DMS153 treated with DMSO at 0.1 percent for 48 hours (cell line): ENCODE results near the gene CAMTA1.

ENCODE experiments used
- DNase-seq: peaks from one replicate; lab custom pipeline; 2025; ENCODE audit not compliant: unreplicated experiment; lab: John Stamatoyannopoulos, UW

CAMTA1 gene

DNA sequence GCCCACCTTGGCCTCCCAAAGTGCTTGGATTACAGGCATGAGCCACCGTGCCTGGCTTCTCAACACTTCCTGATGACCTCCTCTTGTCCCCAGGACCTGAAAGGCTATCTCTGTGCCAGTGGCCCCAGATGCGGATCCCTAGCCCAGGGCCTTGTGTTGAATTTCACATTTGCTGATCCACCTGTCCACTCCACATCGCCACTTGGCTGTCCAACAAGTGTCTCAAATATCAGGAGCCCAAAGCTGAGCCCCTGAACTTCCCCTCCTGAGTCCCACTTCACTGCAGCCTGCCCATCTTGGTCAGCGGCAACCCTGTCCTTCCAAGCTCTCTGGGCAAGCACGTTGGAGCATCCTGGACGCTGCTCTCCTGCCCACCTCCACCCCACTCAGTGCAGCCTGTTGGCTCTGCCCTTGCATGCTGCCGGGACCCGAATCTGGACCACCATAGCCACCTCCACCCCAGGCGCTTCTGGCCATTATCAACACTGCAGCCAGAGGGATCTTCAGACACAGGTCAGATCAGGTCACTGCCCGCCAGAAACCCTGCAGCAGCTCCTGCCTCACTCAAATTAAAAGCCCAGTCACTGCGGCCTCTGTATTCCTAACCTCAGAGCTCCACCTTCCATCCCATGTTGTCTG is 633.3 kb downstream of the CAMTA1 start:
- DNase-seq: no peak

DNA sequence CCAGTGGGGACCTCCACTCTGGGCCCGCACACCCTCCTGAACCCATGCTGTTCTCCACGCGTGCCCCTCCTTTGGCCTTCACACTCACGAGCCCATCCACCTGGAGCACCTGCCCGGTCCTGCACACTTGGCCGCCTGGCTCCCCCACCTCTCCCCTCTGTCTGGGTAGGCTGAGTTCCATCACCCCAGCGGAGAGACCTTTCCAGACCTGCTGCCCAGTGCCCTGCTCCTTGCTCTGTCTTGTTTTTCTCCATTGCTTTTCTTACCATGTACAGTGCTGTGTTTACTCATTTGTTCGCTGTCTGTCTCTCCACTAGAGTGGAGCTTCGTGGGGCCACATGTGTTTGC is 634.8 kb downstream of the CAMTA1 start:
- no peak for DNase-seq

DNA sequence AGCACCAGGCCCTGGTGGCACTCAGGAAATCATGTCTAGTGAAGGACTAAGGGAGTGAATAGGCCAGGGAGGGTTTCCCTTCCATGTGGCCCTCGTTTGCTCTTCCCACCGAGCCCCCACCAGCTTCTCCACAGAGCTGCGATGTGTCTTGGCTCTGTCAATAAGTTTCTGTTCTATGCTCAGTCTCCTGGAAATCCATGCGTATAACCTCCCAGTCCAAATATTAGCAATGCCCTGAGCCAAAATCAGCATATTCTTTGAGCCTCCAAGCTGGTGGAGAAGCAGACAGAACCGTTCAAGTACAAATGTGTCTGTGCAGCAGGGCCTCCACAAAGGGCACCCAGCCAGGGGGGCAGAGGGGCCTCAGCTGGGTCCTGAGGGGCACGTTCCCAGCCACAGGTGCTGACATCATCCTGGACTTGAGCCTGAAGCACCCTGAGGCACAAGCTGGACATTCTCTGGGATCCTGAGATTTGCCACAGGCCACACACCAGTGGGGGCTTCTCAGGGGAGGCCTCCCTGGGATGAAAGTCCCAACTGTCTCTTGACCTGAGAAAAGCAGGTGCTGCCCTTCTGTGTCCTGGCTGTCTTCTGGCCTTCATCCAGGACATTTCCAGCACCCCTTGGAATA is 635.3 kb downstream of the CAMTA1 start:
- no peak for DNase-seq

DNA sequence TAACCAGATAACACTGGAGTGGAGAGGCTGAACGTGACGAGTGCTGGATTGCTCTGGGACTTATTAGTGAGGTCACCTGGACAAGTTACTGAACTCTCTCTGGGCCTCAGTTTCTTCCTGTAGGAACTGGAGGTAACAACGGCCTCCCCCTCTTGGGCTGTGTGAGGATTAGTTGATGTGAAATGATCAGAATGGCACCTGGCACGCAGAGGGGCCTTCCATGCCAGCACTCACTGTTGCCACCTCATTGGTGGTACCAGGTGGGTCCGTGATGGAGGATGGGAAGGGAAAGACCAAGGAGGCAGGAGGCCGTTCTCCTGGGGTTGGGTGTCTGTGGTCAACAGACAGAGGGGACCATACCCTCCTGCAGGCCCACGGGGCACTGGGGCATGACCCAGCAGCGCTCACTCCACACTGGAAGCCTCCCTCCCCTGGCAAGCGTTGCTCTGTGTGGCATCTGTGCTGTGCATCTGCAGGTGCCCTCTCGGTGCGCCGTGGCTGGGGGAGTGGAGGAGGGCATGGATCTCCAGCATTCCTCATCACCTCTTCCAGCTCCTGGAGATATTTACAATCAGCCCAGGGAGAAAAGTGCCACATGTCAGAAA is 636.3 kb downstream of the CAMTA1 start:
- no peak for DNase-seq

DNA sequence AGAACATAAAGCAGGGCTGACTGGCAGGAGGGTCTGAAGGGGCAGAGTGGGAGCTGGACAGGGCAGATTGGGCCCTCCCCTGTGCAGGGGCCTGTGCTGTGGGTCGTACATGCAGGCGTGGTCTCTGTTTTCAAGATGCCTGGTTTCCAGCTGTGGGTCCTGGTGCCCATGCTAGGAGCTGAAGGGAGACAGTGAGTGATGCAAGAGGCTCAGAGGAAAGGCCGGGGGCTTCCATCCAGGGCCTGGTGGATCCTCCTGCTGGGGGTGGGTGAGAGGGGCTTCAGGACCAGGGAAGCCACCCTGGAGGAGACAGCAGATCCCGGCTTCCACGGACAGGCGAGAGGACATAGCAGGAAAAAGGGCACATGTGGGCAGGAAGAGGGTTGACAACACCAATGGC is 636.8 kb downstream of the CAMTA1 start:
- DNase-seq: no peak

DNA sequence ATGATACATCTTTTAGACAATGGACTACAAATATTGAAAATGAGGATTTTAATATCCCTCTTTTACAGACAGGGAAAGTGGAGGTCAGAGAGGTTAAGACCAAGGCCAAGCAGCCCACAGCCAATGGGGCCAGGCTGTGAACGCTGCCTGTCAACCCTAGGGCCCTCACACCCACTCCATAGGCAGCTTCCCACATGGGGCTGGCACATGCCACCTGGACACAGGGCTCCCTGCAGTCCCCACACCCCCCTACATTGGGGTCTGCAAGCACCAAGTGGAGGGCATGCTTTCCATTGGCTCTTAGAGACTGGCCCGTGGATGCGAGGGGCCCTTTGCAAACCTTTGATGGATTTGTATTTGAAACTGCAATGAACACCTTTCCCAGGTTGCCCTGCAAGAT is 637.3 kb downstream of the CAMTA1 start:
- DNase-seq: no peak

DNA sequence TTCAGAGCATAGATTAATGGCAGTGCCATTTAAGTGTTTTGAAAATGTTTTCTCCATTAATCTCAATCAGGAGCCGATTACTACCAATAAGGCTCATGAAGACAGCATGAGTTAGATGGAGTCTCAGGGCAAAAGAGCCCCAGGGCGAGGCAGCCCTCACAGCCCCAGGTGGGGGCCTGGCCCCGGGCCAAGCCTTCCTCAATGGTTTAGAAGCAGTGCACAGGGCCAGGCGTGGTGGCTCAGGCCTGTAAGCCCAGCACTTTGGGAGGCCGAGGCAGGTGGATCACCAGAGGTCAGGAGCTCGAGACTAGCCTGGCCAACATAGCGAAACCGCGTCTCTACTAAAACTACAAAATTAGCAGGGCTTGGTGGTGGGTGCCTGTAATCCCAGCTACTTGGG is 637.7 kb downstream of the CAMTA1 start:
- DNase-seq: no peak

DNA sequence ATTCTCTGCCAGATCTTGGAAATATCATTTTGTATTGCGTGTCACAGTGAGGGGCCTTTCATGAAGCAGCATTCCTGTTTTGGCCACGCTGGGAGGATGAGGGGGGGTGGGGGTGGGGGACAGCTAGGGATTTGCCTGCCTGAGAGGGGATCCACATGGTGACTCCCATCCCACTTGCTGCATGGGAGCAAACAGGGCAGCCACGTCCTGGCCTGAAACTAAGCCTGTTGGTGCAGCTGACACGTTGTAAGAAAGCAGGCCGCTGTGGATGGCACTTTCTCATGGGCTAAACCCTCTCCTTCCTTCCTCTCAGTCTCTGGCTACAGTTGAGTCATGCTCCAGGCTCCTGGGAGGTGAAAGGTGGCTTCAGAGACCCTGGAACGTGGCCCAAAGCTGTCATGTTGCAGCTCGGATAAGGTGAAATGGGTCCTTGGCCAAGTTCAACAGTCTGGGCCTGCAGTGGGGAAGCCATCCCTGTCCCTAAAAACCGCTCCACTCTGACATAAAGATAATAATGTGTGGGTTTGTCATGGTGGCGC is 639.2 kb downstream of the CAMTA1 start:
- no peak for DNase-seq

DNA sequence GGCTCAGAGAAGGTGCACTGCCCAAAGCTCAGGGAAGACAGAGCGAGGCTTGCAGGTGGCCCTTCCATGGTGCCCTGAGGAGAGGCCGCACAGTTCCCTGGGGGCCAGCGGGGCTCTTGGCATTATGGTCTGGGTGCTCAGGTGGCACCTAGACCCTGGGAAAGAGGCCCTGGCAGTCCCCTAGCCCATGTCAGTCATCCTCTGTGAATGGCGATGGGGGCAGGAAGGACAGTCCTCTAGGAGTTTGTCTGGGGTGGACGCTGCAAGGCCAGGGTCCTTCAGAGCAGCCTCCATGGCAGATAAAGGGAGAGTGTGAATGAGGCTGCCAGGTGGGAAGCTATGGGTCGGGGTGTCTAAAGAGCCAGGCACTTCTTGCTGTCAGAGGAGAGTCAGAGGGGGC is 640.0 kb downstream of the CAMTA1 start:
- DNase-seq: no peak

DNA sequence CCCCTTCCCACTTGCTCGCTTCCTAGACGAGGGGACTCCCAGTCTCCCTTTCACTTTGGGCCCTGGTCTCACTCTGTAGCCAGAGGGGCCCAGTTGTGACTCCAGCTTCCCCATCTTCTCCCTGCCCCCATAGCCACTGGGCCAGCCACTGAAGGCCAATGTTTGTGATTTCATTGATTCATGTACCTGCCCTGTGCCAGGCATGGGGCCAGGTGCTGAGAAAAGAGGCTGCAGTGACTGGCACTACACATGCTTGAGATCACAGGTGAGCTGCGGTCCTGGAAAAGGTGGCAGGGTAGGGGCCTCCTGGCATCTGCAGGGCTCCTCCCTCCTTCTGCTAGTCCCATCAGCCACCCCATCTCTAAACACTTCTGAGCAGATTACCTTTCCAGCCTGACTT is 640.5 kb downstream of the CAMTA1 start:
- no peak for DNase-seq

DNA sequence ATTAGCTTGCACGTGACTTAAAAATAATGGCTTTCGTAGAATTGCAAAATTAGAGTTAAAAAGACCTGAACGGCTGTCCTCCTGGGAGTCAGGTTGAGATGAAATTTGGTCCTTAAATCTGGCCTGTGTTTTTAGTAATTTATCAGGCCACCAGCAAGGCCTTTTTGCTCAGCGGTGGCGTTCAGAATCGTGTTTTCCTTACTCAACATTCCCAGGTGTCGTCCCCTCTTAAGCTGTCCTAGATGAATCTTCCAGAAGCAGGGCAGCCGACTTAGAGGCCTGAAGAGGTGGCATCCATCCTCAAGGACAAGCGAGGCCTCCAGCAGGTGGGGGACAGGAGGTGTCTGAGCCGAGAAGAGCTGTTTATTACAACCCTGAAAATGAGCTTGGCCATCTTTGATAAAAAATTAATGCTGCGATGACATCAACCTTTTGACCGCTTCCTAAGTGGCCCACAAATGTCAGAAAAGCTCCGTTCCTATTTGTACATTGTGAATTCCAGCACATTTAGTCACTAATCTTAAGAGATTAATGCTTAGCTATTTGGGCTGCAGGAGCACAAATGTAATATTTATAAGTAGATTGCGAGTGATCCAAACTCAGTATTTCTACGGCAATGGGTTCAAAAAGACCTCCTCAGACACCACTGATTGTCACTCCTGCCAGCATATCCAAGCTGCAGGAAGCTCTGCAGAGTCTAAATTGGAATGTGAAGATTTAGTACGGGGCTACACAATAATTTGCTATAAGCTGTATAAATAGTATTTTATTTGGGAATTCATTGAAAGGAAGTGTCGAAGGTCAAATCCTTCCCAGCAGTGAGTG is 641.7 kb downstream of the CAMTA1 start:
- DNase-seq: no peak

DNA sequence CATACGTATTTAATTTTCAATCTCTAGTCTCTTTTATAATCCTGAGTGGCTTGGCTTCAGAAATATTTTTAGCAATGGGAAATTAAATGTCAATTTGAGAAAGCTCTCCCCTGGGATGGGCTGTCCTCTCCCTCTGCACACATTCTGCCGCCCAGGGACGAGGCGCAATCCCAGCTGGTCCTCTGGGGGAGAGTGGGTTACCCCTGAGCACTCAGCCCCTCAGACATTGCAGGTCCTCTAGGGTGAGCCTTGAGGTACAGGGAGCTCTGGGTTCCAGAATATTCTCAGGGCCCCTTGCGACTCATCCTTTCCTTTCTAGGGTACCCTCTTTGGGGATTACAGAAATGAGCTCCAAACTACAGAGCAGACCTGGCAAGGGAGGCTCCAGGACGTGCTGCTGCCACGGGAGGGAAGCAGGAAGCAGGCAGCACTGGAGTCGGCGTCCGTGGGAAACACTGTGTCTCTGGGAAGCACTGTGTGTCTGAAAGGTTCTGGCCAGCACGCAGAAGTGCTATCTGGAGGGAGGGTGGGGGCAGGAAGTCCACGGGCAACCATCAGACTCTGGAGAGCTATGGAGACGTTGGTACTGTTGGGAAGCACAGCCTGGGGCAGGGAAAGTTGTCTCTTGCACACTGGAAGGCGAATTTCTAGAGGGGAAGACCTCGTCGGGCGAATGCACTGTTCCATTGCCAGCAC is 642.5 kb downstream of the CAMTA1 start:
- DNase-seq: no peak

DNA sequence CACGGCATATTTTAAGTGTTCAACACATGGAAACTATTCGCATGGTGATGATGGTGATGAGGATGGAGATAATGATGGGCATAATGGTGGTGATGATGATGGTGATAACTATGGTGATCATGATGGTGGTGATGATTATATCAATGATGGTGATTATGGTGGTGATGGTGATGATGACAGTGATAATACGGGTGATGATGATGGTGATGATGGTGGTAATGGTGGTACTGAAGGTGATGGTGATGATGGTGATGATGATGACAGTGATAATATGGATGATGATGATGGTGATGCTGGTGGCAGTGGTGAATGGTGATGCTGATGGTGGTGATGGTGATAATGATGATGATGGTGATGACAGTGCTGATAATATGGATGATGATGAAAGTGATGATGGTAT is 644.0 kb downstream of the CAMTA1 start:
- no peak for DNase-seq

DNA sequence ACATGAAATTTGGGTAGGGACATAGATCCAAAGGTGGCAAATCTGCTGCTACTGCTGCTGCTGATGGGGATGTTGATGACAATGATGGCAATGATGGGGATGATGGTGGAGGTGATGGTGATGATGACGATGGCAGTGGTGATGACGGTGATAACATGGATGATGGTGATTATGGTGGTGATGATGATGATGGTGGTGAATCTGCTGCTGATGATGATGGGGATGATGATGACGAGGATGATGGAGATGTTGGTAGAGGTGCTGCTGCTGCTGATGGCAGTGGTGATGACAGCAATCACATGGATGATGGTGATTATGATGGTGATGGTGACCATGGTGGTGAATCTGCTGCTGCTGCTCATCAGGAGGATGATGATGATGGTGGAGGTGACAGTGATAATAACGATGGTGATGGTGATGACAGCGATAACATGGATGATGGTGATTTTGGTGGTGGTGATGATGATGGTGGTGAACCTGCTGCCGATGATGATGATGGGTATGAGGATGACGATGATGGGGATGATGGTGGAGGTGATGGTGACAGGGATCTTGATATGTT is 644.9 kb downstream of the CAMTA1 start:
- DNase-seq: no peak

DNA sequence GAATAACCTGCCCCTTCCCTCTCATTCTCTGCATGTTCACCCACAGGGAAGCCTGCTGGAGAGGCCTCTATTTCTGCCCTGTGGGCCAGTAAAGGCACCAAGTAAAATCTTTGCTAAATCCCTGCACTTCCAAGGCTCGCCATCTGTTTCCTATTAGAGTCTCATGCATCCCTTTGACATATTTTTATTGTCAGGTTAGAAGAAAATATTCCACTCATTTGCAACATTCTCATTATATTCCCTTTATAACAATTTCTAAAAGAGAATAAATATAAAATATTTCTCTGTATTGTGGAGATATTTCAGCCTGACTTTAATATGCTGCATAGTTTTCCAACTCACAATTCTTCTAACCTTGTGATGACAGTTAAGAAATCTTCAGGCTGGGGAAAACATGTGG is 645.4 kb downstream of the CAMTA1 start:
- DNase-seq: no peak

DNA sequence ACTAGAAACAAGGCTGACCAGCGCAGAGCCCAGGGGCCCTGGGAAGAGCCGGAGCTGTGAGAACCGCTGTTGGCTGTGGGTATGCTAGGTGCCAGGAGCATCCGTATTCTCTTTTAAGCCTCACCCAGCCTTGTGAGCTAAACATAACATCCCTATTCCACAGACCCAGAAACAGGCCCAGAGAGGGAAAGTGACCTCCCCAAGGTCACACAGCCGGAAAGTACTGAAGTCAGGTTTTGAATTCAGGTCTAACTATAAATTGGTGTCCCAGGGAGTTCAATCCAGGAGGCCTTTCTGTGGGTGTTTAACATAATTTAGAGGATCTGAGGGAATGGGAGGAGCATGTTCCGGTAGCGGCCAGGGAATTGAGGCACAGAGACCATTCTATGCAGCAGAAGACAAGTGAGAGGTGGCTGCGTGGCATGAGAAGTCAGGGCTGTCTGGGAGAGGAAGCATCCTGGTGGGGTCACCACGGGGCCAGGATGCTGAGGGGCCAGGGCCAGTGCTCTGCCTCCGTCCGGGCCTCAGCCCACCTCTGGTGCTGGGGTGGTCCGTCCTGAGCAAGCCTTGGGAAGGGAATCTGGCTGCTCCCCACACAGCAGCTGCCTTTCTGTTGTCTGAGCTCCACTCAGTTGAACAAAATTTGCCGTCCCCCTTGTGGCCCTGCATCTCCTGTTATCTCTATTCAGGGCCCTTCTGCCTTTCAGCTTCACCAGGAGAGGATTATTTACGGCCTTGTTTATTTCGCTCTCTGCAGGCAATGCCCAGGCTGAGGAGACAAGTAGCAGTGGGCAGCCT is 647.0 kb downstream of the CAMTA1 start:
- DNase-seq: no peak

DNA sequence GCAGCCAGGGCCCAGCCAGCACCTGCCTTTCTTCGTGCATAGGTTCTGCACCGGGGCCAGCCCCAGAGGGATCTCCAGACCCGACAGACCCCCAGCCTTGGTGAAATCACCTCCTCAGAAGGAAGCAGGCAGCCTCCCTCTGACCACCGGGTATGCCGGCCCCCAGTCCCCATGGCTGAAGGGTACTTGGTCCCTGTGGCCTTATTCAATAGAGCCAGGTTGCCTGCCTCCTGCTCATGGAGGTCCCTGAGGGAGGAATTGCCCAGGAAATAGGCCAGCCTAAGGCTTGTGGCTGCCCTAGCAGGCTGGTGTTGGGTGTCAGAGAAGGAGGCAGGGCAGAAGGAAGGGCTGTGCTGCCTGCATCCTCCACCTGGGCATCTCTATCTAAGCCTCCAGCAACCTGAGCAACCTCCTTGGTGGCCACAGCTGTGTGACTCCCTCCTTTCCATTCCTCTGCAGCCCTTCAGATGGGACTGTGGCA is 647.7 kb downstream of the CAMTA1 start:
- no peak for DNase-seq

DNA sequence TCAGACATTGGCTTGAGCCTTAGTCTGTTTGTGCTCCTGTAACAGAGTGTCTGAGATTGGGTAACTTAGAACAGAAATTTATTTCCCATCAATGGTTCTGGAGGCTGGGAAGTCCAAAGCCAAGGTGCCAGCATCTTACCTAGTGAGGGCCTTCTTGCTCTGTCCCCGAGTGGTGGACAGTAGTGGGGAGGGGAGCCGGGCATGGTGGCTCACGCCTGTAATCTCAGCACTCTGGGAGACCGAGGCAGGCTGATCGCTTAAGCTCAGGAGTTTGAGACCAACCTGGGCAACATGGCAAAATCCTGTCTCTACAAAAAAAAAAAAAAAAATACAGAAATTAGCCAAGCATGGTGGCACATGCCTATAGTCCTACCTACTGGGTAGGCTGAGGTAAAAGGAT is 649.3 kb downstream of the CAMTA1 start:
- no peak for DNase-seq

DNA sequence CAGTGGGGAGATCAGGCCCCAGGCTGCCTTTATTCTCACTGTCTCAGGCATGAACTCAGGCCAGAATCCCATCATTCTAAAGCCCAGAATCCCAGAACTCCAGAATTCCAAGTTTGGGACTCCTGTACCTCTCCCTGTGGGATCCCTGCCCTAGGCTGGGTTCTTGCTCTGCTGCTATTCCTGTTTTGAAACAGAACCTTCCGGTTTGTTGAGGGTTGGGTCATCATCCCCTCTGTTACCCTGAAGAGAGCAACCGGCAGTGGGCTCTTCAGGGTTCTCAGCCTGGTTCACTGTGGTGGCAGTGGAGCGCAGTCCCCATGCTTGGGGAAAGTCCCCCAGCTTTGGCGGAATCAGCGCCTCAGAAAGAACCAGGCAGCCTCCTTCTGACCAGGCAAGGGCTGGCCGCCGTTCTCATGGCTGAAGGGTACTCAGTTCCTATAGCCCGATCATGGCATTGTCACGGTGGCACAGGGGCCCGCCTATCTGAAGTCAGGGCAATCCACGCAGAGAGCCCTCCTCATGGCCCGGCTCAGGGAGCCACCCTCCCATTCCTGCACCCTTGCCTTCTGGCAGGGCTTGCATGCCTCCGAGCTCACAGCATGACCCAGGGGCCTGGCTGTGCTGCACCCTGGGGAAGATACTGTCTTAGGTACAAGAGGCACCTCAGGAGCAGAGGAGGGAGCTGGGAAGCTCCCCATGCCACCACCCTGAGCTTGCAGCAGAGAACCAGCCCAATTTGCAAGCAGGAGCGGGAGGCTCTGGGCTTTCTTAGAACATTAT is 650.2 kb downstream of the CAMTA1 start:
- DNase-seq: no peak
